ENCODE measurements around the gene SFXN1. TPM values are rescaled to one million over a fixed set of nuclear protein-coding genes. Genes with fewer than 3 reads are reported as not detected.

SFXN1 gene
- total and polyA plus RNA-seq, 2 donors (not counting 3 experiments of a cell fraction or from before 2014, with no cell fraction given) = 61.7 to 69.3 TPM

DNA sequence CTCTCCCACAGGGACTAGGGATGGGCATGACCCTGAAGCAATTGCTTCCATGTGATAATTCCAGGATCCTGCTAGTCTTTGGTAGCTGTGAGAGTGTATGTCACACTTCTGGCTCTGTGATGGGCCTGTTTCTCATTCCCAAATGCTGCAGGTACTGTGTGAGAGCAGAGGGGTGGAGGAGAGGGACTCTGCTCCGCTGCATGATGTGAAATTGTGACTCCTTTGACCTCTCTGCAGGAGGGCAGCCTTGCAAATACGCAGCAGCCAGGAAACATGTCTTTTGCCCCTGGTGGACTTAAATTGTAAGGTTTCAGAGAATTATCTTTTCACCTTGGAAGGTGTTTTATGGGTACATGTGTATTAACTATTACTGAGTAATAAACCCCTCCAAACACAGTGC lies 61.6 kb downstream of the SFXN1 start:
- H4K20me1 ChIP-seq (replicated peaks; ENCODE audit: control insufficient read depth, extremely low read depth, insufficient read depth, low read length) = no peaks in the 10 kb centered on the region
- CTCF ChIA-PET = no interaction called here
- TF ChIP-seq, protein P1, sequence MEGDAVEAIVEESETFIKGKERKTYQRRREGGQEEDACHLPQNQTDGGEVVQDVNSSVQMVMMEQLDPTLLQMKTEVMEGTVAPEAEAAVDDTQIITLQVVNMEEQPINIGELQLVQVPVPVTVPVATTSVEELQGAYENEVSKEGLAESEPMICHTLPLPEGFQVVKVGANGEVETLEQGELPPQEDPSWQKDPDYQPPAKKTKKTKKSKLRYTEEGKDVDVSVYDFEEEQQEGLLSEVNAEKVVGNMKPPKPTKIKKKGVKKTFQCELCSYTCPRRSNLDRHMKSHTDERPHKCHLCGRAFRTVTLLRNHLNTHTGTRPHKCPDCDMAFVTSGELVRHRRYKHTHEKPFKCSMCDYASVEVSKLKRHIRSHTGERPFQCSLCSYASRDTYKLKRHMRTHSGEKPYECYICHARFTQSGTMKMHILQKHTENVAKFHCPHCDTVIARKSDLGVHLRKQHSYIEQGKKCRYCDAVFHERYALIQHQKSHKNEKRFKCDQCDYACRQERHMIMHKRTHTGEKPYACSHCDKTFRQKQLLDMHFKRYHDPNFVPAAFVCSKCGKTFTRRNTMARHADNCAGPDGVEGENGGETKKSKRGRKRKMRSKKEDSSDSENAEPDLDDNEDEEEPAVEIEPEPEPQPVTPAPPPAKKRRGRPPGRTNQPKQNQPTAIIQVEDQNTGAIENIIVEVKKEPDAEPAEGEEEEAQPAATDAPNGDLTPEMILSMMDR (IDR thresholded peaks at IDR 0.05; ENCODE audit: extremely low read depth in 1 of 2, insufficient read depth in 1 of 2, low read depth in 1 of 2, low read length in 2 of 2) = no peak
- TF ChIP-seq EZH2 (IDR thresholded peaks at IDR 0.05; ENCODE audit: borderline replicate concordance, low read depth, low read length, severe bottlenecking) (no peak), POLR2AphosphoS5 (IDR thresholded peaks at IDR 0.05; ENCODE audit: insufficient read depth, low read depth, low read length) (no peak), GATA2 (IDR thresholded peaks at IDR 0.05; ENCODE audit: insufficient read depth, insufficient read length, low read depth, low read length) (no peak), MYC (IDR thresholded peaks at IDR 0.05; ENCODE audit: low read depth, low read length) (no peak), JUN (IDR thresholded peaks at IDR 0.05; ENCODE audit: borderline replicate concordance, insufficient read depth, insufficient read length, low read depth) (no peak), FOS (IDR thresholded peaks at IDR 0.05; ENCODE audit: borderline replicate concordance, insufficient read depth, low read length) (no peak), POLR2A (IDR thresholded peaks at IDR 0.05; ENCODE audit: low read depth, low read length) (no peak)
- TF ChIP-seq, protein P2, sequence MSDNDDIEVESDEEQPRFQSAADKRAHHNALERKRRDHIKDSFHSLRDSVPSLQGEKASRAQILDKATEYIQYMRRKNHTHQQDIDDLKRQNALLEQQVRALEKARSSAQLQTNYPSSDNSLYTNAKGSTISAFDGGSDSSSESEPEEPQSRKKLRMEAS (IDR thresholded peaks at IDR 0.05; ENCODE audit: insufficient read depth, insufficient read length) = no peak
- no peaks in the 10 kb centered on the region for H3K79me2 ChIP-seq (ENCODE audit: control insufficient read depth, insufficient read depth, low read length)
- H3K9ac ChIP-seq (replicated peaks; ENCODE audit: extremely low read depth, insufficient read depth, low read length) = no peak overlapping the region
- FAIRE-seq (no peak), DNase-seq (ENCODE audit: low read depth, low spot score) (no peak)
- H3K4me3 ChIP-seq (replicated peaks in 1 of 3; ENCODE audit: insufficient read depth in 1 of 3, low read depth in 1 of 3, low read length in 3 of 3) = no peak overlapping the region
- BruUV-seq (replicated peaks) = no TSS peak
- no peak overlapping the region for H3K27ac ChIP-seq (ENCODE audit: insufficient read depth, low read depth, low read length)
- intact Hi-C loops (cut with micrococcal nuclease) (loop anchor here (10.0 kb wide), 1 partner anchor 335 kb away; the partner anchor contains the start of gene CPLX2), dilution Hi-C loops (cut with MboI; ENCODE audit: extremely low pct_ligation_motif_present, low sequenced_read_pairs) (no loop called here)
- H2AFZ ChIP-seq (ENCODE audit: low read depth, low read length) = no peak overlapping the region
- H3K27me3 ChIP-seq (ENCODE audit: control insufficient read depth in 2 of 2, insufficient read depth in 2 of 2, low read length in 2 of 2) = no peaks in the 10 kb centered on the region
- no peak overlapping the region for H3K4me2 ChIP-seq (ENCODE audit: insufficient read depth, low read length)
- H3K36me3 ChIP-seq (ENCODE audit: control insufficient read depth in 2 of 2, extremely low read depth in 1 of 2, insufficient read depth in 2 of 2, low read length in 2 of 2) = no peaks in the 10 kb centered on the region
- POLR2A ChIA-PET = no interaction called here
- no peaks in the 10 kb centered on the region for H3K9me1 ChIP-seq (replicated peaks; ENCODE audit: control insufficient read depth, extremely low read depth, insufficient read depth, low read length)
- H3K4me1 ChIP-seq (ENCODE audit: control insufficient read depth, extremely low read depth, insufficient read depth, low read length) = no peaks in the 10 kb centered on the region
- H3K9me3 ChIP-seq (replicated peaks; ENCODE audit: control insufficient read depth, insufficient read depth, low read length) = no peaks in the 10 kb centered on the region
